Activated T-cell treated with anti-CD3 and anti-CD28 coated beads for 48 hours (primary cell): Measurements from ENCODE around the gene AUTS2.
"Not testable (repeated sequence)": the region's sequence is repeated elsewhere in the genome, so short reads cannot be mapped to it uniquely, and the experiment has no call there.

Source experiments
- DNase-seq: peaks from one replicate; pipeline ENCODE4 v3.0.0-alpha.2; 2020; ENCODE audit warnings: low read depth

The AUTS2 gene

GRCh38 chr7:70782796-70783195 is 1184.5 kb downstream of the AUTS2 start:
- no peak for DNase-seq

DNA sequence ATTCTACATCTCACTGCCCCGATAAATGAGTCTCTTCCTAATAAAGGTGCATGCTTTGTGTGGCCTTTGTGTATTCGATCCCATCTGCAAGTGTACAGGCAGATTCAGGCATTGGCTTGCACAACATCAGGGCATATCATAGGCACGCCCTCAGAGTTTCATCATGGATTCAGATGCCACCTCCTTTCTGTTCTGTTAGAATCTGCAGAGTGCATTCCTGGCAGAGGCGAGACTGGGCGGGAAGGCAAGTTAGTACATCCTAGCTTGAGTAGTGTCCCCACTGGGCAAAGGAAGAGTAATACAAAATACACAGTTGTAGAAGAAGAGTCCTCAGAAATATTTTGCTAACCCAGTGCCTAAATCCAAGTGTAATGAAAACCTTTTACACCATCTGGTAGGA is 1187.2 kb downstream of the AUTS2 start:
- no peak for DNase-seq

DNA sequence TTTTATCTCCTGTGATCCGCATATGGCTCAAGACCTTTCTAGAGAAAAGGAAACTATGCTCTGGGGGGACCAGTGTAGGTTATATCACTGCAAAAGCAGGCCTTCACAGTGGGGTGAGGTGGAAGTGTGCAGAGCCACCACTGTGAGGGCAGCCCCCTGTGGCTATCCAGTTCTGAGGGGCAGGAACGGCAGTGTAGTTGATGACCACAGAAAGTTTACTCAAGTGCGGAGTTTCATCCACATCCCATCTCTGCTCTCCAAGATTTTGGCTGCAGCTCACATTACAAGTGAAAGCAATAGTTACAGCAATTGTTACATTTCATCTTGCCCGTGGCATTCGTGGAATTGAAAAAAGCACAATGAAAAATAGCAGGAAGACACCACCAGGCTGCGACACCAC is 1187.8 kb downstream of the AUTS2 start:
- no peak for DNase-seq

GRCh38 chr7:70787286-70787685 is 1189.0 kb downstream of the AUTS2 start:
- no peak for DNase-seq

GRCh38 chr7:70787771-70788170 is 1189.5 kb downstream of the AUTS2 start:
- no peak for DNase-seq

- no peak for DNase-seq
Measured at GRCh38 chr7:70788276-70788675, 1190.0 kb downstream of the AUTS2 start.

DNA sequence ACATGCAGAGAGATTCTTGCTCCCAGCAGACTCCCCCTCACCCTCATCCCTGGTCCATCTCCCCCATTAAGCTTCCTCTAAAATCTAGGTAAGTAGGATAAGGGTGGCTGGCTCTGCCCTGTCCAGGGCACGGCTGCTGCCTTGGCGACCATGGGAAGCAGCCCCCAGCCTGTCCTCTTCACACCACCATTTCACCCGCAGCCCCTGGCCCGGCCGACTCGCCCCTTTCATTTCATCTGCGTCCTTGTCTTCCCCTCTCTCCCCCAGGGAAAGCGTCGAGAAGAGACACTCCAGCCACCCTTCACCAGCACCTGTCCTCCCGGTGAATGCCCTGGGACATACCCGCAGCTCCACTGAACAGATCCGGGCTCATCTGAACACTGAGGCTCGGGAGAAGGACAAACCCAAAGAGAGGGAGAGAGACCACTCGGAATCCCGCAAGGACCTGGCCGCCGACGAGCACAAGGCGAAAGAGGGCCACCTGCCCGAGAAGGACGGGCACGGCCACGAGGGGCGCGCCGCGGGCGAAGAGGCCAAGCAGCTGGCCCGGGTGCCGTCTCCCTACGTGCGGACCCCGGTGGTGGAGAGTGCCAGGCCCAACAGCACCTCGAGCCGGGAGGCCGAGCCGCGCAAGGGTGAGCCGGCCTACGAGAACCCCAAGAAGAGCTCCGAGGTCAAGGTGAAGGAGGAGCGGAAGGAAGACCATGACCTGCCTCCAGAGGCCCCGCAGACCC is 1191.4 kb downstream of the AUTS2 start:
- no peak for DNase-seq

DNA sequence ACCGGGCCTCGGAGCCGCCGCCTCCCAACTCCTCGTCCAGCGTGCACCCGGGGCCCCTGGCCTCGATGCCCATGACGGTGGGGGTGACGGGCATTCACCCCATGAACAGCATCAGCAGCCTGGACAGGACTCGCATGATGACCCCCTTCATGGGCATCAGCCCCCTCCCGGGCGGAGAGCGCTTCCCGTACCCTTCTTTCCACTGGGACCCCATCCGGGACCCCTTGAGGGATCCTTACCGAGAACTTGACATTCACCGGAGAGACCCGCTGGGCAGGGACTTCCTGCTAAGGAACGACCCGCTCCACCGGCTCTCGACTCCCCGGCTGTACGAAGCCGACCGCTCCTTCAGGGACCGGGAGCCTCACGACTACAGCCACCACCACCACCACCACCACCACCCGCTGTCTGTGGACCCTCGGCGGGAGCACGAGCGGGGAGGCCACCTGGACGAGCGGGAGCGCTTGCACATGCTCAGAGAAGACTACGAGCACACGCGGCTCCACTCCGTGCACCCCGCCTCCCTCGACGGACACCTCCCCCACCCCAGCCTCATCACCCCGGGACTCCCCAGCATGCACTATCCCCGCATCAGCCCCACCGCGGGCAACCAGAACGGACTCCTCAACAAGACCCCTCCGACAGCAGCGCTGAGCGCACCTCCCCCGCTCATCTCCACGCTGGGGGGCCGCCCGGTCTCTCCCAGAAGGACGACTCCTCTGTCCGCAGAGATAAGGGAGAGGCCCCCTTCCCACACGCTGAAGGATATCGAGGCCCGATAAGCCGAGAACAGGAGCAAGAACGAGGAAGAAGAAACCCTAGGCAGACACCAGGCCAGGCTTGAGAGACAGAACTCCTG is 1192.2 kb downstream of the AUTS2 start:
- DNase-seq: no peak

GRCh38 chr7:70791341-70791740 is 1193.1 kb downstream of the AUTS2 start:
- DNase-seq: no peak

GRCh38 chr7:70793060-70793459 is 1194.8 kb downstream of the AUTS2 start:
- DNase-seq: no peak

DNA sequence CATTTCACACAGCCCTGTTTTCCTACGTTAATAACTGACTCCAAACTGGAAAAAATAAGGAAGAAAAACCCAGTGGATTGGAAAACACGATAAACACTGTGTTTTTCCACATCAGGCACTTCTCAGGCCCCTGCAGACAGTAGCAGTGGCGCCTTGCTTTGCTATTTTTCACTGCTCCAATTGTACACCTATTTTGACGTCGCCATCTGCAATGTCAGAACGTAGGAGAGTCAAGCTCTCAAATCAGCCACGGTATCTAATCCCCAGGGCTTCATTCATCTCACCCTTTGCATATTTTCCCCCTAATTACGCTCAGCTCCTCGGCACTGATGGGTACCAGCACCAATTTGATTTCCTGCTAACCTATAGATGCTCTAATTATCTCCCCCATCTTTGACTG is 1195.5 kb downstream of the AUTS2 start:
- no peak for DNase-seq

DNA sequence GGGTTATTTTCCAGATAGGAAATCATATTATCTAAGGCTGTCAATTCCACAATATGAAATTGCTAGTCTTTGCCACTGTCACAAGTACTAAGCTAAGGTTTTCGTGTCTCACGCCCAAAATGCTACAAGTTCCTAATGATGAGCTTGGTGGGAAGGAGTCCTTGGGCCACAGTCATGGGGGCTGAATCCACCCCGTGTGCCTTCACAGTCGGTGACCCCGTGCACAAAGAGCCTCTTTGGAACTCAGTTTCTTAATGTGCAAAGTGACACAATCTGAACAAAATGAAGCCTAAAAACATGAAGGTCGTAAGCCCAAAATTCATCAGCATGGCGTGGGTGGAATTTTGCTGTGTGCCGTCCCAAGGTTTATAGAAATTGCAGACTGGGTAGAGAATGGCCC is 1196.7 kb downstream of the AUTS2 start:
- no peak for DNase-seq

DNA sequence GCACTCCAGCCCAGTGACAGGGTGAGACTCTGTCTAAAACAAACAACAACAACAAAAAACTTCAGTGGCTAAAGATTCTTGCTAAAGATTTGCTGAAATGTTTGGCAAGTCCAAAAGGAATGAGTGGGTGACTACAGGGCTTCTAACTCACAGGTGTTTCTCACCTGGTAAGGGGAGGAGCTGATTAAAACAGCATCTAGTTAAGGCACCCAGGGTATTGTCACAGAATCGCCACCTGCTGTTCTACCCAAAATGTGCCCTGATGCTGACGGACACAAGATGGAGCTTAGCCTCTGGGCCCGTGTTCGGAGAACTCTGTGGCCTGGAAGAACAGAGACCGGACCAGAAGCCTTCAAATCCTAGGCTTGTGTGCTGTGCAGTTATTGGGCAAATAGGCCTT is 1197.7 kb downstream of the AUTS2 start:
- DNase-seq: no peak

DNA sequence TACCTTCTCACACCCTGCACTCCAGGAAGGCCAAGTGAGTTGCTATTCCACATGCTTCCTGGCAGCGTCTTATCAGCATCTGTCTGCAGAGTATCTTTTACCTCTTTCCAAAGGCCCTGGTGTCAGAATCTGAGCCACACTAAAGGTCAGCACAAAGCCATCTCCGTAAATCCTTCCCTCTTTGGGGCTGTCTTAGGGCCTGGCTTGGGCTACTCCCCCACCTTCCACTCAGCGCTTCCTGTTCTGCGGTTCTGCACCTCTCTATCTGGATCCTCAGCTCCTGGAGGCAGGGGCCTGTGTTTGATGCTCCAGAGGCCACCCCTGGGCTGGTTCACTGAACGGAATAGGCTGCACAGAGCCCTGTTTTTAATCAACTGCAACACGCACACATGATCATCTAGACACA is 1198.8 kb downstream of the AUTS2 start:
- DNase-seq: no peak

DNA sequence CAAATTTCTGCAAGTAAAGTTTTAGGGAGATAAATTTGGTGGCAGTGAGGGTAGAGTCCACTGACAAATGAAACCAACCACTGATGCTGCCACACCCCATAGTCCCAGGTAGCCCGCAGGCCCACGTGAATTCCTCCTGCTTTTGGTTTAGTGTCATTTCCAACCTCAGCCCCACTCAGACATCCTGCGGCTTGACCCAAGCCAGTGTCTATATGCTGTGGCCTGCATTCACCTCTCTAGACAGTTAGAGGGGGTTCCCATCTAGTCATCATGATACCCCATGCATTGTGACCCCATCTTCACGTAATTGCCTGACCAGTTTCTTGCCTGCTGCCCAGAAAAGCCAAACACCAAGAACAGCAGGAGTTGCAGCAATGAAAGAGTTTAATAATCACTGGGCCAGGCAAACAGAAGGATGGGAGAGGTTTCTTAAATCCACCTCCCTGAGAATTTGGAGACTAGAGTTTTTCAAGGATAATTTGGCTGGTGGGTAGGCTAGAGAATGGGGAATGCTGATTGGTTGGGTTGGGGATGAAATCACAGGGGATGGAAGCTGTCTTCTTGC is 1201.6 kb downstream of the AUTS2 start:
- no peak for DNase-seq

DNA sequence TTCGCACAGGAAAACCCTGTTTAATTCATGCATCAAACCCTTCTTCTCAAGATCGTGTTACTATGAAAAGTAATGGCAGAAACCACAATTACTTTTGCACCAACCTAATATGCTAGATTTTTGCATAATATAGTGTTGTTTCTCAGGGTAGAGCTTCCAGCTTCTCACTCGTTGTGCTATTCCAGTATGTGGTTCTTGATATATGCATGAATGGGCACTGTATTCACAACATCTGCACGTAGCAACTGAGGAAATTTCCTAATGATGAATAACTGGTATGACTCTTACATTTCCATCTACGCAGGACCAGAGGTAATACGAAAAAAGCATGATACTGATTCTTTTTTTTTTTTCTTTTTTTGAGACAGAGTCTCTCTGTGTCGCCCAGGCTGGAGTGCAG is 1207.1 kb downstream of the AUTS2 start:
- no peak for DNase-seq

DNA sequence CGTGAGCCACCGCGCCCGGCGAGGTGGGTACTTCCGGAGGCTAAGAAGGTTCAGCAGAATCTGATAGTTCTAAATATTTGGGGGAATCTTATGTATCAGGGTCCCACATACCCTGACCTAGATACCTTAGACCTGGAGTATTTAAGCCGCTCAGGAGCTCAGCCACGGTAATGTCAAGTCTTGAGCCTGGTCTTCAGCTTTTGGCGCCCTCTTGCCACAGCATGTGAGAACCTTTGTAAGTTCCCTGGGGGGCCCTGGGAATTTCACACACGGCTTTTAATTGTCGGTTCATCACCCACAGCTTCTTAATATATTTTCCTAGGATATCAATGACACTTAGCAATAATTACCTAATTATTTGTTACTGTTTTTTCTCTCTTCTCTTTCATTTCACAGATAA is 1209.4 kb downstream of the AUTS2 start:
- no peak for DNase-seq

DNA sequence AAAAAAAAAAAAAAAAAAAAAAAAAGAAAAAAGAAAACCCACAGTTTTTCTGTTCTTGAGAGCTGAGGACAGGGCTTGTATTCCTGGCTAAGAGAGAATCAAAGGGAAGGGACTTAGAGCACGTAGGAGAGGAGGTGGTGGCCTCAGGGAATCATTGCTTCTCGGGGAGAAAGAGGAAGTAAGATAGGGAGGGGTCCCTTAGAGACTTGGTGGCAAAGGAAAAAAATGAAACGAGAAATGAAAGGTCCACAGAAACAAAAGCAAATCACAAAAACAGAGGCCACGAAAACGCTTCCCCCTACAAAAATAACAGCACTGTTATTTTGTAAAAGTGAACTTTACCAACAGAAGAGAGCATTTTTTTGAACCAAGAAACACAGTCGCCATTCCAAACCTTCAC is 1210.6 kb downstream of the AUTS2 start:
- no peak for DNase-seq

DNA sequence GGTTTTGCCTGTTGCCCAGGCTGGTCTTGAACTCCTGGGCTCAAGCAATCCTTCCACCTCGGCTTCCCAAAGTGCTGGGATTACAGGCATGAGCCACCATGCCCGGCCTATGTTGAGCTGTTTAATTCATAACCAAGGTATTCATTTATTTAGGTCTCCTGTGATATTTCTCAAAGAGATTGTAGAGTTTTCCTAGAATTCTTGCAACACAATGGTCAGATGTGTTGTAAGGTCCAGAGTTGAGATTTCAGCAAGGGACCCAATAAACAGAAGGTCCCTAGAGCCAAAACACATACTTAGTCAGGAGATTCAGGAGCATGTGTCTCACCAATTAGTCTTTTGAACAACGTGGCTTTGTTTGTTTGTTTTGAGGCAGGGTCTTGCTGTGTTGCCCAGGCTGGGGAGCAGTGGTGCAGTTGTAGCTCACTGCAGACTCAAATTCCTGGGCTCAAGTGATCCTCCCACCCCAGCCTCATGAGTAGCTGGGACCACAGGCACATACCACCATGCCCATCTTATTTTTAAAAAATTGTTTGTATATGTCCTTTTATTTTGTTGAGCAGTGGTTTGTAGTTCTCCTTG is 1212.4 kb downstream of the AUTS2 start:
- DNase-seq: no peak

- DNase-seq: no peak
Measured at GRCh38 chr7:70812511-70812910, 1214.2 kb downstream of the AUTS2 start.

- not testable (repeated sequence) for DNase-seq
Measured at GRCh38 chr7:70822490-70822889, 1224.2 kb downstream of the AUTS2 start.

DNA sequence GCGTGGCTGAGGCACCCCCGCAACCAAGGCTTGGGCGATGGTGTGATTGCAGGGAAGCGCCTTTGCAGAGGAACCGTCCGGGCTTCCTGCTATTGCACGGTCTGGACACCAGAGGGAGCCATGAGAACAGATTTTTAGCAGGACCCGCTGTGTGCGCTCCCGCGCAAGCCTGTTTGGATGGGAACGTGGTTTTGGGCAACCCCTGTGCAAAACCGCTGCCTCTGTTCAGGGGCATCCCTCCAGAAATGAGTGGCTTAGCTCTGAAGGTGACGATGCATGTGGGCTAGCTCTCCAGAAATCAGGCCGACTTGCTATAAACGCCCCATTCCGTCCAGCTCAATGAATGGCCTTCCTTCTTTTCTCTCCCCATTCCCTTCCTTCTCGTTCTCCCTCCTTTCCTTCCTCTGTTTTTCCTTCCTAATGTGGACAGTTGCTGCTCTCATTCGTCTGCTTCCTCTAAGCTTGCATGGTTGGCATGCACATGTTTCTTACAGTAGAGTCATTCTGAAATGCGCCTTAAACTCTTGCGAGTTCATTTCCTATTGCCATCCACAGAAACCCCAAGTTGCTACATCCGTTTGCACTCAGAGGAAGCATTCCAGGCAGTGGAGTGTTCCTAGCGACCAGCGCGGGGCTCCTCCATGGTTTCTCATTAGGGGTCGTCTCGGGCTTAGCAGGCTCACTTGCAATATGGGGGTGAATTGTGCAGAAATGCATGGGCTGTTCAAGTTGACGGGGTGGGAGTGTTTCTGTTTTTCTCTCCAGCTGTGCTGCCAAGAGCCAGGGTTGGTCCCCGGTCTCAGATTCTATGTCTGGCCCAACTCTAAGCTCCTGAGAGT is 1231.2 kb downstream of the AUTS2 start:
- DNase-seq: peak; percentile 39
